Activated naive CD4-positive, alpha-beta T cell (primary cell): Measurements from ENCODE around the gene COMMD3.

ENCODE experiments used
- DNase-seq, 4 experiments: peaks; one replicate each; lab custom pipeline; 2025; lab: John Stamatoyannopoulos, UW

The COMMD3 gene

DNA sequence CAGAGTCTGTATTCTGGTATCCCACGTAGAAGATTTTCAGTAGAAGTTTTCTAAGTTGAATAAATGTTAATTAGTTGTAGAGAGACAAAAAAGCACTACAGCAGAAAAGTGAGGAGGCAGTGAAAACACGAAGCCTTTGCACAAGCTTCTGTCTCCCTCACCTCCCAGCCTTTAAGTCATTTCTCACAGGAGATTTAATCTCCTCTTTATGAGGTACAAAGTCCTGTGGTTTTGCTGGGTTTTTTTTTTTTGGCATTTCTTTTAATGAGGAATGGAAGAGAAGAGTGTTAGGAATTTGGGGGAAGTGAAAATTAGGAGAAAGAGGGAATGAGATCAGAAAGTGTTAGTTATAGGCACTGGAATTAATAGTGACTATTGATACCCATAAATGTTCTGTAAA, 50.6 kb downstream of the COMMD3 start:
- DNase-seq, result no peak

DNA sequence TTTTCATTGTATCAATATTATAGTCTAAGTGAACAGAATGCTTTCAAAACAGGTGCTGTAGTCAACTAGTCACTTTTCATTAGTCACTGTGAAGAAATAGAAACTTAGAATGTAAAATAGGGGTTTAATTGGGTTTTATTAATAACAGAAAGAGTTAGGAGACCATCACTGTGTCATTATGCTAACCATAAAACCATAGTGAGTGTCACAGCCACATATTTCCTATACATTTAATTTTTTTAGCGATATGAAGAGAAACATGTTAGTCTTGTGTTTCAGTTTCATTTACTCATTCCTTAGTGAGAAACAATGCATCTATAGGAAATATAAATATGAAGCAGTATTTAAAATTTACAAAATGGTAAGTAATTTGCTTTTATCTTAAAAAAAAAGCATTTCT, 51.3 kb downstream of the COMMD3 start:
- DNase-seq, result no peak

DNA sequence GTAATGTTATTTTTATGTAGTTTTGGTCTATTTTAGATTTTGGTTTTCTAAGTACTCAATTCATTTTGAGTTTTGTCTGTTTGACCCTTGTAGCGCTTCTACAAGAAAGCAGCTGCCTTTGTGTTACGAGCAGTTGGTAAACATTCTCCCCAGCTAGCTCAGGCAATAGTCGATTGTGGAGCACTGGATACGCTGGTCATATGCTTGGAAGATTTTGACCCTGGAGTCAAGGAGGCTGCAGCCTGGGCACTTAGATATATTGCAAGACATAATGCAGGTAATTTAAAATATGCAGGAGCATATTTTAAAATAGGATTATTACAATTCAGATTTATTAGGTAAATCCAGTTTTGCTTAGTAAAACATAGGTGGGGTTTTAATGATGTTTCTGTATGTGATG, 52.2 kb downstream of the COMMD3 start:
- no peak for DNase-seq

DNA sequence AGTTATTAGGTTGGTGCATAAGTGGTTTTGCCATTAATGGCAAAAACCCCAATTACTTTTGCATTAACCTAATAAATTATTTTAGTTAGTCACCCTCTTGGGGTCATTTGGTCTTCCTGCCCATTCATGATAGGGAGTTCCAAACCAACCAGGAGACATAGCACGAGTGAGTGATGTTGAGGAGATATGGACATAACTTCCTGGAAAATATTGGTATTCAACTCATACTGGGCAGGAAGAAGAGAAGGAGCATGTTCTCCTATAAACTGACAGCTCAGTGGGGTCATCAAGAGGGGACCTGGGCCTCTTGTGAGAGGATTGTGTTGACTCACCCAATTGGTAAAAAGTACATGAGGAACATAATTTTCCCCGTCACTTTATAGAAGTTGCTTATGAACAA, 52.8 kb downstream of the COMMD3 start:
- no peak for DNase-seq

DNA sequence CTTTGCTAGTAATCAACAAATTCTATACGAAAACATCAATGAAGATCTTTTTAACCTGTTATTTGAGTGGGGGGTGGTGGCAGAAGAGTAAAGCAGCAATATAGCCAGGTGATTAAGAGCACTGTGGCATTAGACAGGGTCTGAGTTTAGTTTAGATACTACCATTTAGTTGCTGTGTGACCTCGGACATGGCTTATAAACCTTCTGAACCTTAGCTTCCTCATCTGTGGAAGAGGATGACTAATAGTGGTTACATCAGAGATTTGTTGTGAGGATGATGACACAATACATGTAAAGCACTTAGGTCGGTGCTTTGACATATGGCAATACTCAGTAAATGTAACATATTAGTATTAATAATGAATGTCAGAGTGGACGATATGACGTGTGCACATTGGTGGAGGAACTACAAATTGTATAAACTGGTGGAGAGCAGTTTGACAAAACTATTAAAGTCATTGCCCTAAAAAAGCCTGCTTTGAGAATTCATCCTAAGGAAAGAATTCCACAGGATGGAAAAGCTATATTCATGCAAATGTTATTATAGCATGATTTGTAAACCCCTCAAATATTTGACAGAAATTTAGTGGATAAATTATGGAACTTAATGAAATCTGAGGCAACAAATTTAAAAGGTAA, 53.4 kb downstream of the COMMD3 start:
- DNase-seq, result no peak
